Astrocyte of the spinal cord (primary cell): ENCODE data around the gene C4BPB.

Experiments used
- DNase-seq: peaks from one replicate; pipeline ENCODE4 v3.0.0; 2011; ENCODE audit warnings: low read depth, low spot score
- H3K4me3 ChIP-seq: 2 replicates; pipeline ENCODE4 v1.5.1; 2011; ENCODE audit warnings: low read depth, mild to moderate bottlenecking, low read length, moderate library complexity
- in situ Hi-C: cut with HindIII; loops from 2 replicates; pipeline ENCODE4 v1.10.0; 2017; ENCODE audit warnings: low sequenced_read_pairs
- TF ChIP-seq, protein P1 (sequence below): IDR thresholded peaks from 2 replicates; pipeline ENCODE4 v1.5.1; 2012; ENCODE audit warnings: low read depth, mild to moderate bottlenecking, low read length, inconsistent platforms

The C4BPB gene

DNA sequence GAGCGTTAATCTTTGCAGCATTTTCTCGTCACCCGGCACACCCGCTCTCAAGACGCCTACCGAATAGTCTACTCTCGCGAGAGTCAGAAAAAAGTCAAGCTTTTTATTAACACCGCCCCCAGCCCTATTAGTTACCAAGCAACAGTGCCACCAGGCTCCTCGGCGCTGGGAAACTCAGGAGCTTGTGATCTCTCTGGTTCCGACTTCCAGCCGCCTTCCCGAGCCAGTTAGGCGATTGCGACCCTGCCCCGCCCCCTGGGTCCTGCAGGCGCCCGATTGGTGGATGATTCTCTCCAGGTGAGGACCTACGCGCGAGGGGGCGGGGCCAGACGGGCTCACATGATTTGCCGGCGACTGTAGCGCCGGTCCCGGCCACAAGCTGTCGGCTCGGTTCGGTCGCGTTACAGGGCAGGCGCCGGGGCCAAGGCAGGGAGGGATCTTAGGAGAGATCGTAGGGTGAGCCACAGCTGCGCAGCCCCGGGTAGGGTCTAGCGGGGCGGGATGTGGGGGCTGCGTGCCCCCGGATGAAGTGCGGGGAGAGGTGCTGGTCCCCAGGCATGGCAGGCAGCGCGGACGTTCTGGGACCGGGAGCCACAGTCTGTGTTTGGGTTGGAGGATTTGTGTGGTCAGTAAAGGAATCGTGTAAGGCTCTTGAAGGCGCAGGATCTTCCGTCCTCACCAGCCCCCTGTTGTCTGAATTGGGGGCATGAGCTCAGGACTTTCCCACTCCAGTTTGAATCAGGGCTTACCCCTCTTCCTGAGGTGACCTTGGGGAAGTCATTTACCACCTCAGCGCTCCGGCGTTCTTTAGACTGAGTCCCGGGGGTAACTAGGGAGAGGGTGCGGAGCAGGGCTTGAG is 35.5 kb upstream of the C4BPB start, which contains the start of gene PFKFB2:
Gene PFKFB2 (plus strand): TSS at position 365 of the 859 bp plus-strand sequence. CDS start 1,443 bp downstream, outside the sequence.
- in situ Hi-C loops = no loop called here
- peak within 1 kb of the TSS; percentile 68 for H3K4me3 ChIP-seq
- DNase-seq = peak; percentile 94
- TF ChIP-seq, protein P1, sequence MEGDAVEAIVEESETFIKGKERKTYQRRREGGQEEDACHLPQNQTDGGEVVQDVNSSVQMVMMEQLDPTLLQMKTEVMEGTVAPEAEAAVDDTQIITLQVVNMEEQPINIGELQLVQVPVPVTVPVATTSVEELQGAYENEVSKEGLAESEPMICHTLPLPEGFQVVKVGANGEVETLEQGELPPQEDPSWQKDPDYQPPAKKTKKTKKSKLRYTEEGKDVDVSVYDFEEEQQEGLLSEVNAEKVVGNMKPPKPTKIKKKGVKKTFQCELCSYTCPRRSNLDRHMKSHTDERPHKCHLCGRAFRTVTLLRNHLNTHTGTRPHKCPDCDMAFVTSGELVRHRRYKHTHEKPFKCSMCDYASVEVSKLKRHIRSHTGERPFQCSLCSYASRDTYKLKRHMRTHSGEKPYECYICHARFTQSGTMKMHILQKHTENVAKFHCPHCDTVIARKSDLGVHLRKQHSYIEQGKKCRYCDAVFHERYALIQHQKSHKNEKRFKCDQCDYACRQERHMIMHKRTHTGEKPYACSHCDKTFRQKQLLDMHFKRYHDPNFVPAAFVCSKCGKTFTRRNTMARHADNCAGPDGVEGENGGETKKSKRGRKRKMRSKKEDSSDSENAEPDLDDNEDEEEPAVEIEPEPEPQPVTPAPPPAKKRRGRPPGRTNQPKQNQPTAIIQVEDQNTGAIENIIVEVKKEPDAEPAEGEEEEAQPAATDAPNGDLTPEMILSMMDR = no peak

DNA sequence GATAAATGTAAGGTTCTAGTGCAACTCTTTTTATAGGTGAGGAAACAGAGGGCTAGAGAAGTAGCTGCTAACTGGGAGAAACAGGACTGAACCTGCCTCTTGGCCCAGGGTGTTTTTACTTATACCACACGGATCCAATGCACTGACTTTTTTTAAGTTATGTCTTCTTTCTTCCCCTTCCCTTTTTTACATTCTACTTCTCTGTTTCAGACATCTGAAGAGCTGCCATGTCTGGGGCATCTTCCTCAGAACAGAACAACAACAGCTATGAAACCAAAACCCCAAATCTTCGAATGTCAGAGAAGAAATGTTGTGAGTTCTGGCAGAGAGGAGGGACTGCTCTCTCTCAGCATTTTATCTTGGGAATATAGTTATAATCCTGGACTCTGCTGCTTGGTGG is 34.2 kb upstream of the C4BPB start:
- in situ Hi-C loops = no loop called here
- no peak for DNase-seq
- TF ChIP-seq, protein P1 = no peak
- H3K4me3 ChIP-seq = no peak overlapping the region

DNA sequence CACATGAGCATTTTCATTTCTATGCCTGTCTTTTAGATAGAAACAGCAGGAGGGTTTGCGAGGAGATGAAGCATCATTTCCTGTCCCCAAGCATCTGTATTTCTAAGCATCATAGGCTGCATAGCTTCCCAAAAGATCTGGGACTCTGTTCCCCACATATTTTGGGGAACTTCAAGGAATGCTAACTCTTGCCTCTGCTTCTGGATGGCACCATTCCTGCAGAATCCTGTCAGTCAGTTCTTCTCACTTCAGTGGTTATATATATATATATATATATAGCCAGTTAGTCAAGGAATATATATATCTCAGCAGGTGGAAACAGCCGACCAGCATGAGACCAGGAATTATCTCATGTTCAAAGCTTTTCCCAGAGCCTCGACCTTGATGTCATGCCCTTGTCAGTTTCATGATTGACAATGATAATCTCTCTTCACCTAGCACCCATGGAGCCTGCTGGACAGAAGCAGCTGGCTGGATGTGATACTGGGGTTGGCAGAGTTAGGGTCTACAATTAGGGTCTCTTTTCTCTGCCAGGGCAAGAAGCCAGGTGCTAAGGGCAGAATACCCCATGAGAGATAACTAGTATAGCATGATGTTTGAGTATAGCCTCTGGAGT is 33.2 kb upstream of the C4BPB start:
- DNase-seq = no peak
- H3K4me3 ChIP-seq = no peak overlapping the region
- TF ChIP-seq, protein P1 = no peak
- in situ Hi-C loops = no loop called here

DNA sequence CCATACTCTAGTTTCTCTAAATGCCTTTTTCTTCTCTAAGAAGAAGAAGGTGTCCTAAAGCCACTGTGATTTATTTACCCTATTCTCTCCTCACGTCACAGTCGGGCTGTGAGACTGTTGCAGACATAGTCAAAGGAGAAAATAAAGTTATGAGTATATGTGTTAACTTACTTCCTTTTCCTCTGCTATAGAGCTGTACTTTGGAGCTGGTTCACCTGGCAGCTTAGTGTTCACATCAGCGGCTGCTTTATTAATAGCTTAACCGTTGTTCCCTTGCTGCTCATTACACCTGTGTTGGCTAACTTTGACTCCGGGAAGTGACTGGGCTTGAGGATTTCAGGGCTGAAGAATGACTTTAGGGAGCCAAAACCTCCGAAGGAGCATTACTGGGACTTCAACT is 32.0 kb upstream of the C4BPB start:
- in situ Hi-C loops = no loop called here
- no peak overlapping the region for H3K4me3 ChIP-seq
- DNase-seq = no peak
- TF ChIP-seq, protein P1 = no peak

DNA sequence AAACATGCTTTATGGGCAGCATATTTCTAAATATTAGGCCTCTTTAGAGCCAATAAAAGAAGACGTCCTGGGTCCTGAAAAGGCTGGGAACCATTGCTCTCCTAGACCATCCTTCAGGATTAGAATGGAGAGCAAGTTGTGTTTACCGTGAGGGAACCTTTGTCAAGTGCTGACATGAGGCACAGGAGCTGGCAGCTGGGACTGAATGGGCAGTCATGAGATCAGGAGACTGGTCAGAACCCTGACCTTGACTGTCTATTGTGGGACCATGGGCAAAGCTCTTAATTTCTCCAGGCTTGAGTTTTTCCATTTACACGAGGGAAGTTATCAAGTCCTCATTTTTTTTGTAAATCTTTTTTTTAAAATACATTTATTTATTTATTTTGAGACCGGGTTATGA is 30.4 kb upstream of the C4BPB start:
- TF ChIP-seq, protein P1 = no peak
- no peak overlapping the region for H3K4me3 ChIP-seq
- no peak for DNase-seq
- in situ Hi-C loops = no loop called here

DNA sequence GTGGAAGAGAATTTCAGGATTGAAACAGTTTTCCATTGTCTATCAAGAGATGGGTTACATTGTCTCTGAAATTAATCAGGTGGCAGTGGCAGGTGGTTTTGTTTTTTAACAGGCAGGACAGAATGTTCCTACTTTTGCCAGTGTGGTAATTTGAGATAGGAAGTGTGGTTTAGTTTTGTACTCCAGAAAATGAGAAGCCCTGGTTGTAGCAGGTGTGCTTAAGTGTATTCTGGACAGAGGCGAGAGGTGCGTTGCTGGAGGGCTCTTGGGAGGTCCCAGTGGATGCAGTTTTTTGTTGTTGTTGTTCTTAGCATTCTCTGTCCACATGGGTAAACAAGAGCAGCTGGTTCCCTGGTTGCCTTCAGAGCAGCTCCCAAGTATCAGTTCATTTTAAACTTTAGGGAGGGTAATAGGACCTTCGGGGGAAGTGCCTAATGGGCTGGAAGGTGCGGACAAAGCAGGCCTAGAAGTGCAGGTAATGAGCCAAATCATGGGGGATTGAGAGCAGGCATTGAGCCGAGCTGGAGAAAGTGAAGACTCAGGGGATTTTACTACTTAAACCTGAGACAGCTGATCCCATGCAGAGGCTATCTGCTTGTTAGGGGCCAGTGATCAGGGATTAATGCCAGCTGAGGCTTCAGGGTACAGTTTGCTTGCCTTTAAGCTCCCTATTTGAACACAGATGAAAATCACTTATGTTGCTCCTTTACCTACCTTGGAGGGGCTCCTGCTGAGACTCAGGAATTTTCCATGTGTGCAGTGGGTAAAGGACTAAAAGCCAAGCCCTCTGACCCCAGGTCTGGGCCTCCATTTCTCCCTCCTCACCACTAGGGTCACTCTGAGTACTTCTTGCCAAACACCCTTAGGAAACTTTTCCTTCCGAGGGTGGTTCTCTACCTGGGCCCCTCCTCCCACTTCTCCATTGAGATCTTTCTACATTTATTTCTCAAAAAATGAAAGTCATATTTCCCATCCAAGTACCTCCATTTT is 29.5 kb upstream of the C4BPB start:
- TF ChIP-seq, protein P1 = no peak
- in situ Hi-C loops = no loop called here
- no peak overlapping the region for H3K4me3 ChIP-seq
- no peak for DNase-seq
